Duodenal mucosa (tissue), 2 donors: ENCODE measurements around the gene BHMT.

Experiments
- H3K27ac ChIP-seq: one replicate; pipeline ENCODE4 v1.7.0; 2013; ENCODE audit warnings: low read depth, low read length
- H3K27me3 ChIP-seq, 2 donors: one replicate each; pipeline ENCODE4 v1.7.0; 2013; ENCODE audit warnings: low read length in 2 of 2, control low read depth in 1 of 2; ENCODE audit not compliant: insufficient read depth in 2 of 2, control insufficient read depth in 1 of 2
- H3K36me3 ChIP-seq, 2 donors: one replicate each; pipeline ENCODE4 v1.7.0; 2013; ENCODE audit warnings: low read length in 2 of 2, control low read depth in 1 of 2; ENCODE audit not compliant: insufficient read depth in 2 of 2, control insufficient read depth in 1 of 2
- H3K4me1 ChIP-seq, 2 donors: one replicate each; pipeline ENCODE4 v1.7.0; 2013; ENCODE audit warnings: low read length in 2 of 2, control low read depth in 1 of 2; ENCODE audit not compliant: insufficient read depth in 2 of 2, control insufficient read depth in 1 of 2
- H3K4me3 ChIP-seq, 2 donors: one replicate each; pipeline ENCODE4 v1.7.0; 2013; ENCODE audit warnings: low read length in 2 of 2, low read depth in 1 of 2
- H3K9ac ChIP-seq, 2 donors: one replicate each; pipeline ENCODE4 v1.7.0; 2013; ENCODE audit warnings: low read length in 2 of 2, low read depth in 1 of 2
- H3K9me3 ChIP-seq, 2 donors: one replicate each; pipeline ENCODE4 v1.7.0; 2013; ENCODE audit warnings: low read length in 2 of 2, control low read depth in 1 of 2; ENCODE audit not compliant: control insufficient read depth in 1 of 2

Gene BHMT, protein sequence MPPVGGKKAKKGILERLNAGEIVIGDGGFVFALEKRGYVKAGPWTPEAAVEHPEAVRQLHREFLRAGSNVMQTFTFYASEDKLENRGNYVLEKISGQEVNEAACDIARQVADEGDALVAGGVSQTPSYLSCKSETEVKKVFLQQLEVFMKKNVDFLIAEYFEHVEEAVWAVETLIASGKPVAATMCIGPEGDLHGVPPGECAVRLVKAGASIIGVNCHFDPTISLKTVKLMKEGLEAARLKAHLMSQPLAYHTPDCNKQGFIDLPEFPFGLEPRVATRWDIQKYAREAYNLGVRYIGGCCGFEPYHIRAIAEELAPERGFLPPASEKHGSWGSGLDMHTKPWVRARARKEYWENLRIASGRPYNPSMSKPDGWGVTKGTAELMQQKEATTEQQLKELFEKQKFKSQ

GRCh38 chr5:79111387-79111959, at the start of gene BHMT:
Gene BHMT, plus strand, starts transcription at chr5:79111809. Its CDS starts 77 bp downstream, at chr5:79111886.
- Histone ChIP-seq H3K9ac (no peak within 1 kb of the TSS), H3K4me1 (peaks cover 0 to 9% of the 10 kb centered on the region in 2 donors), H3K36me3 (no peaks in the 10 kb centered on the region), H3K4me3 (peak within 1 kb of the TSS; percentile 1 to 16), H3K27me3 (peaks cover 29 to 32% of the 10 kb centered on the region in 2 donors), H3K27ac (no peak within 1 kb of the TSS), H3K9me3 (no peaks in the 10 kb centered on the region)

DNA sequence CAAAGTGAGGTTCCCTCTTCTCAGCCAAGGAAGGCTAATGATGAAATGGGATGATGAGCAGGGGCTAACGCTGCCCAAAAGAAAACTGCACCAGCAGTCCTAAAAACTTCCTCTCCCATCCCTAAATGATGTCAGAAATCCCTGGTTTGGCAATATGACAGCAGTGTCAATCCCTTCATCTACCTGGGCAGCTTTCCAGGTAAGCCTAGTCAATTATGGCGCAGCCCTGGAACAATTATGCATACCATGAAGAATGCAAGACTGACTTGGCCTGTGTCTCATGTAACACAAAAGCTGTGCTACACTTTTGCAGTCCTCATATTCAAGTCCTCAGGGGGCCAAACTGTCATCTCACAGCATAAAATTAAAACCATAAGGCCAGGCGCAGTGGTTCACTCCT, 49.2 kb upstream of the BHMT start:
- Histone ChIP-seq H3K9me3 (no peaks in the 10 kb centered on the region), H3K4me1 (no peaks in the 10 kb centered on the region), H3K27me3 (no peaks in the 10 kb centered on the region), H3K9ac (no peak overlapping the region), H3K27ac (no peak overlapping the region), H3K4me3 (no peak overlapping the region), H3K36me3 (no peaks in the 10 kb centered on the region)

DNA sequence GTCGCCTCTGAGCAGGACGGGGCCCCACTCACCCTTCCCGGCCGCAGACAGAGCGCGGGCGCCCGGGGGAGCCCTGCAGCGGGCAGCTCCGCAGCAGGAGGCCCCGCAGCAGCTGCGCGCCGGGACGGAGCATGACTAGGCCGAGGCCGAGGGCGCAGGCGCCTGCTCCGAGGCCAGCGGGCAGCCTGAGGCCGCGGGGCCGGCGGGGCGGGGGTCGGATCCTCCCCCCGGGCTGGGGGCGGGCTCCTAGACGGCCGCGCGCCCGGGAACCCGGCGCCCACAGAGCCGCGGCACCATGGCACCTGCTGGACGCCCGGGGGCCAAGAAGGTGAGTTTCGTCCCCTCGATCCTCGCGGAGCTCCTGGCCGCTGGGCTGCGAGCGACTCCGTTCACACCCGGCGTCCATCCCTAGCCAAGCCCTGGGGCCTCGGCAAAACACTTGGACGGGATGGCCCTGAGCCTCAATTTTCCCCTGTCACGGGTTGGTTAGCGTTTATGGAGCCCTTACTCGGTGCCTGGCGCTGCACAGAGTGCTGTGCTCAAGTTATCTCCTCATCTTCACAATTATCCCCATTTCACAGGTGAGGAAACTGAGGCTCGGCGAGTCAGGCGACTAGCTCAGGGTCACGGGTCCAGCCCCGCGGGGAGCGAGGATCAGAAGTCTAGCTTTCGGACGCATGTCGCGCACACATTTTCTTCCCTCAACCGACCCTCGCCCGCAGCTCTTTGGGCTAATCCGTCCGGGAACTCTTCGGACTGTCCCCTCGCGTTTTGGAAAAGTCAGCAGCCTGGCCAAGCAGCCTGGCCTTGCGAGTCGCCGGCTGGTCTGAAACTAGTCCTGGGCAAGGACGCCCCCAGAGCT, 41.9 kb upstream of the BHMT start, which contains the start of the genes BHMT2 and DMGDH:
Gene BHMT2, plus strand, starts transcription at position 280 of the 862 bp plus-strand sequence. Its CDS starts 16 bp downstream, at position 296.
Gene DMGDH, minus strand, starts transcription at position 187 of the 862 bp plus-strand sequence. Its CDS starts 54 bp downstream, at position 133.
- H3K9ac ChIP-seq = no peak within 1 kb of the TSS
- H3K4me3 ChIP-seq = peak within 1 kb of the TSS; percentile 41 to 44
- no peaks in the 10 kb centered on the region for H3K36me3 ChIP-seq
- H3K4me1 ChIP-seq = no peaks in the 10 kb centered on the region
- H3K27ac ChIP-seq = peak within 1 kb of the TSS; percentile 42
- peaks cover 5 to 9% of the 10 kb centered on the region in 2 donors for H3K27me3 ChIP-seq
- no peaks in the 10 kb centered on the region for H3K9me3 ChIP-seq

GRCh38 chr5:79070350-79070667, 41.3 kb upstream of the BHMT start:
- Histone ChIP-seq H3K27ac (peak overlapping the region; percentile 25), H3K36me3 (no peaks in the 10 kb centered on the region), H3K9me3 (no peaks in the 10 kb centered on the region), H3K4me3 (peak overlapping the region; percentile 41 to 44), H3K9ac (no peak overlapping the region), H3K27me3 (peaks cover 5 to 12% of the 10 kb centered on the region in 2 donors), H3K4me1 (no peaks in the 10 kb centered on the region)

- Histone ChIP-seq H3K4me3 (no peak overlapping the region), H3K4me1 (no peaks in the 10 kb centered on the region), H3K27me3 (peaks cover 5% of the 10 kb centered on the region in 2 donors), H3K27ac (no peak overlapping the region), H3K9ac (no peak overlapping the region), H3K36me3 (no peaks in the 10 kb centered on the region), H3K9me3 (no peaks in the 10 kb centered on the region)
These were observed 37.0 kb upstream of the BHMT start for GRCh38 chr5:79074641-79075040.

- Histone ChIP-seq H3K4me1 (no peaks in the 10 kb centered on the region), H3K9ac (no peak overlapping the region), H3K9me3 (no peaks in the 10 kb centered on the region), H3K4me3 (no peak overlapping the region), H3K36me3 (no peaks in the 10 kb centered on the region), H3K27ac (no peak overlapping the region), H3K27me3 (peaks cover 0 to 5% of the 10 kb centered on the region in 2 donors)
These were observed 35.8 kb upstream of the BHMT start for GRCh38 chr5:79075646-79076426.

DNA sequence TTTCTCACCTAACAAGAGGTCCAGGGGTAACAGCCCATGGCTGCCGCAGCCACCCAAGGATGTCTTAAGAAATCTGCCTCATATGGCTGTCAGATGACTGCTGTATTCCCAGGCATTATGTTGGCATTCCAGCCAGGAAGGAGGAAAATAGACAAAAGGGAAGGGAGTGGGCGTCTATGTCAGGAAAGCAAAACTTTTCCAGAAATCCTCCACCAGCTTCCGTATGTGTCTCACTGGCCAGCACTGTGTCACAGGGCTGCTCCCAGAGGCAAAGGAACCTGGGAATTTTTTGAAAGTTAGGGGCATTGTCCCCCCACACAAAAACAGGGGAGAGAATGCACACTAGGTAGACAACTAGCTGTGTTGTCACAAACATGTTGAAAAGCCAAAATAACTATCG, 34.8 kb upstream of the BHMT start:
- Histone ChIP-seq H3K27me3 (peaks cover 0 to 5% of the 10 kb centered on the region in 2 donors), H3K4me1 (no peaks in the 10 kb centered on the region), H3K9ac (no peak overlapping the region), H3K4me3 (no peak overlapping the region), H3K9me3 (no peaks in the 10 kb centered on the region), H3K36me3 (no peaks in the 10 kb centered on the region), H3K27ac (no peak overlapping the region)

- Histone ChIP-seq H3K9ac (no peak overlapping the region), H3K36me3 (no peaks in the 10 kb centered on the region), H3K27ac (no peak overlapping the region), H3K4me1 (no peaks in the 10 kb centered on the region), H3K4me3 (no peak overlapping the region), H3K27me3 (peaks cover 0 to 5% of the 10 kb centered on the region in 2 donors), H3K9me3 (no peaks in the 10 kb centered on the region)
These were observed 33.8 kb upstream of the BHMT start for GRCh38 chr5:79077680-79078365.

- Histone ChIP-seq H3K4me1 (no peaks in the 10 kb centered on the region), H3K9ac (no peak overlapping the region), H3K27me3 (no peaks in the 10 kb centered on the region)
These were observed 30.8 kb upstream of the BHMT start for GRCh38 chr5:79080804-79081203.

More at GRCh38 chr5:79080804-79081203, 30.8 kb upstream of the BHMT start:
- Histone ChIP-seq H3K36me3 (no peaks in the 10 kb centered on the region), H3K9me3 (no peaks in the 10 kb centered on the region), H3K4me3 (no peak overlapping the region), H3K27ac (no peak overlapping the region)
